Suprapubic skin (tissue), 4 donors: ENCODE data around the gene WHRN. TPM values are rescaled to one million over a fixed set of nuclear protein-coding genes. Genes with fewer than 3 reads are reported as not detected.

Source experiments
- DNase-seq, 2 donors: peaks; one replicate each; pipeline ENCODE4 v3.0.0-alpha.2; 2019; ENCODE audit warnings: low spot score in 2 of 2
- H3K27ac ChIP-seq: fragments of 200-600 bp; sonication (generic); one replicate; pipeline ENCODE4 v1.5.1; 2019
- H3K27me3 ChIP-seq: fragments of 200-600 bp; sonication (generic); one replicate; pipeline ENCODE4 v1.5.1; 2019
- H3K36me3 ChIP-seq: fragments of 200-600 bp; sonication (generic); one replicate; pipeline ENCODE4 v1.5.1; 2019
- H3K4me1 ChIP-seq: fragments of 200-600 bp; sonication (generic); one replicate; pipeline ENCODE4 v1.5.1; 2019
- H3K4me3 ChIP-seq: fragments of 200-600 bp; sonication (generic); one replicate; pipeline ENCODE4 v1.5.1; 2019; ENCODE audit warnings: mild to moderate bottlenecking
- H3K9me3 ChIP-seq: fragments of 200-600 bp; sonication (generic); one replicate; pipeline ENCODE4 v1.5.1; 2019
- EP300 ChIP-seq: sonication (generic); formaldehyde crosslinking; IDR thresholded peaks from one replicate; pipeline ENCODE4 v1.6.1; 2017; ENCODE audit warnings: antibody characterized with exemption
- POLR2A ChIP-seq, 2 donors: fragments of 450-650 bp; IDR thresholded peaks; one replicate each; pipeline ENCODE4 v1.6.1; 2017; ENCODE audit warnings: antibody characterized with exemption in 2 of 2, mild to moderate bottlenecking in 2 of 2, moderate library complexity in 2 of 2
- POLR2AphosphoS5 ChIP-seq, 3 donors: sonication (generic); formaldehyde crosslinking; IDR thresholded peaks; one replicate each; pipeline ENCODE4 v1.6.1; 2017; ENCODE audit warnings: antibody characterized with exemption in 3 of 3
- WGBS: methylation state at CpG from one replicate; pipeline ENCODE4 v1.1.5; 2018; 5-methylcytosine and 5-hydroxymethylcytosine counted together
- total RNA-seq, 4 donors: library from RNA; depleted of rRNA; stranded (reverse); fragments of >200 nt; gene quantifications; one replicate each; pipeline ENCODE4 v1.1.0, GENCODE V29; 2016
- TF ChIP-seq, protein P1 (sequence below), 2 donors: fragments of 200-600 bp in 1 of 2; fragments of 450-650 bp in 1 of 2; sonication (generic) in 1 of 2; IDR thresholded peaks; one replicate each; pipeline ENCODE4 v1.5.1; 2016 to 2019; ENCODE audit warnings: antibody characterized with exemption in 2 of 2, mild to moderate bottlenecking in 1 of 2, moderate library complexity in 1 of 2

The WHRN gene
- total RNA-seq, 4 donors from 2014 or later, result 7.7 to 25.9 (median 14.8) TPM

DNA sequence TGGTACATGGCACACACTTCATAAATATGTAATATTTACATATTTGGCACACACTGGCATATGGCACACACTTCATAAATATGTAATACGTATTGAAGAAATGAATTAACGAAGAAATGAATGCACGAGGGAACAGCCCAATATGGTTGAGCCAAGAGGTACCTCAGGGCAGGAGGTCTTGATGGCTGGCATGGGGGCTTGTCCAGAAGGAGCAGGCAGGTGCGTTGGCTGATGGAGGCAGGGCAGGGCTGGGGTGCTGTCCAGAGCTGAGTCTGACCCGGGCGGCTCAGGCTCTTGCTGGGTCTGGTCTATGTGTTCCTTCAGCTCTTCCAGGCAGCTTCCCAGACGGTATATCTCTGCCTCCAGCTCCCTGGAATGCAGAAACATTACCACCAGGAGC, 143.7 kb downstream of the WHRN start:
- WGBS, result 95% methylated on average over 7 of the region's 7 CpGs
- no peak for TF ChIP-seq POLR2AphosphoS5 (IDR thresholded peaks at IDR 0.05)
- no peak for TF ChIP-seq EP300
- no peak for TF ChIP-seq POLR2A (IDR thresholded peaks at IDR 0.05)
- TF ChIP-seq, protein P1, sequence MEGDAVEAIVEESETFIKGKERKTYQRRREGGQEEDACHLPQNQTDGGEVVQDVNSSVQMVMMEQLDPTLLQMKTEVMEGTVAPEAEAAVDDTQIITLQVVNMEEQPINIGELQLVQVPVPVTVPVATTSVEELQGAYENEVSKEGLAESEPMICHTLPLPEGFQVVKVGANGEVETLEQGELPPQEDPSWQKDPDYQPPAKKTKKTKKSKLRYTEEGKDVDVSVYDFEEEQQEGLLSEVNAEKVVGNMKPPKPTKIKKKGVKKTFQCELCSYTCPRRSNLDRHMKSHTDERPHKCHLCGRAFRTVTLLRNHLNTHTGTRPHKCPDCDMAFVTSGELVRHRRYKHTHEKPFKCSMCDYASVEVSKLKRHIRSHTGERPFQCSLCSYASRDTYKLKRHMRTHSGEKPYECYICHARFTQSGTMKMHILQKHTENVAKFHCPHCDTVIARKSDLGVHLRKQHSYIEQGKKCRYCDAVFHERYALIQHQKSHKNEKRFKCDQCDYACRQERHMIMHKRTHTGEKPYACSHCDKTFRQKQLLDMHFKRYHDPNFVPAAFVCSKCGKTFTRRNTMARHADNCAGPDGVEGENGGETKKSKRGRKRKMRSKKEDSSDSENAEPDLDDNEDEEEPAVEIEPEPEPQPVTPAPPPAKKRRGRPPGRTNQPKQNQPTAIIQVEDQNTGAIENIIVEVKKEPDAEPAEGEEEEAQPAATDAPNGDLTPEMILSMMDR (IDR thresholded peaks at IDR 0.05), result no peak
- H3K27ac ChIP-seq, result no peak overlapping the region
- no peaks in the 10 kb centered on the region for H3K9me3 ChIP-seq
- peaks cover 10% of the 10 kb centered on the region for H3K4me1 ChIP-seq
- no peak for DNase-seq
- peaks cover 75% of the 10 kb centered on the region for H3K36me3 ChIP-seq
- H3K4me3 ChIP-seq, result no peak overlapping the region
- H3K27me3 ChIP-seq, result no peaks in the 10 kb centered on the region

DNA sequence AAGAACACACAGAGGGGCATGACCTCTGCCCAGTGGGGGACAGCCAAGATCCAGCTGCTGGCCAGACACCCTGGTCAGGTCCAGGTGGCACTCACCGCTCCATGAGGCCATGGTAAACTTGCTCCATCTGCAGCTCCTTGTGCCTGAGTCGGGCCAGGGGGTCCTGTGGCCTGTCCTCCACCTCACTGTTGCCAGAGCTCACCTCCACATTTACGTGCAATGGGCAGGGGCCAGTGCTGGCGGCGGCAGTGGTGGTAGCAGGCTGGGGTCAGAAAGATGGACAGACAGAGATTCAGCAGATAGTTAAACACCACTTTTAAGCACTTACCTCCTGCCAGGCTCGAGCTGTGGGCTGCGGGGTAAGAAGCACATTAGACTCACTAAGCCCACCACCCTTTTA, 145.5 kb downstream of the WHRN start:
- peaks cover 91% of the 10 kb centered on the region for H3K36me3 ChIP-seq
- H3K27me3 ChIP-seq, result no peaks in the 10 kb centered on the region
- H3K9me3 ChIP-seq, result no peaks in the 10 kb centered on the region
- no peak for DNase-seq
- H3K4me1 ChIP-seq, result peaks cover 10% of the 10 kb centered on the region
- WGBS, result 95% methylated on average over 7 of the region's 7 CpGs
- TF ChIP-seq POLR2AphosphoS5 (IDR thresholded peaks at IDR 0.05) (no peak), POLR2A (IDR thresholded peaks at IDR 0.05) (no peak), EP300 (no peak)
- TF ChIP-seq, protein P1 (IDR thresholded peaks at IDR 0.05), result no peak
- no peak overlapping the region for H3K4me3 ChIP-seq
- no peak overlapping the region for H3K27ac ChIP-seq

DNA sequence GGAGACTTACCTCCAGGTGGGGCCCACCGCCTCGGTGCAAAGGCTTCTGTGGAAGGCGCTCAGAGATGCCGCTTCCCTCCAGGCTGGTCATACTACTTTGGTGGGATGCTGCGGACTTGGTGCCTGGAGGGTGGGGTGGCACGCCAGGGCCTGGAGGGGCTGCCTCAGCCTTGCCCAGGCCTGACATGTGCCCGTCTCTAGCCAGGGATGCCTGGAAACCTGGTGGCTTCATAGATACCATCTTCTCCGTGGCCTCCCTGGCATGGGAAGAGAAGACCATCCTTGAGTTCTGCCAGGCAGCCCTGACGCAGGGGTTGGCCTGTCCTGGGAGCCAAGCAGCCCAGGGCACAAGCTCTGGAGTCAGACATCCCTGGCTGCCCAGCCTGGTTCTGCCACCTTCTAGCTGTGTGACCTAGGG, 147.4 kb downstream of the WHRN start:
- H3K4me1 ChIP-seq, result no peaks in the 10 kb centered on the region
- TF ChIP-seq POLR2AphosphoS5 (IDR thresholded peaks at IDR 0.05) (no peak), POLR2A (IDR thresholded peaks at IDR 0.05) (no peak), EP300 (no peak)
- TF ChIP-seq, protein P1 (IDR thresholded peaks at IDR 0.05), result no peak
- H3K27ac ChIP-seq, result no peak overlapping the region
- H3K9me3 ChIP-seq, result no peaks in the 10 kb centered on the region
- no peaks in the 10 kb centered on the region for H3K27me3 ChIP-seq
- peaks cover 89% of the 10 kb centered on the region for H3K36me3 ChIP-seq
- no peak for DNase-seq
- WGBS, result 100% methylated on average over 1 of the region's 9 CpGs
- H3K4me3 ChIP-seq, result no peak overlapping the region

DNA sequence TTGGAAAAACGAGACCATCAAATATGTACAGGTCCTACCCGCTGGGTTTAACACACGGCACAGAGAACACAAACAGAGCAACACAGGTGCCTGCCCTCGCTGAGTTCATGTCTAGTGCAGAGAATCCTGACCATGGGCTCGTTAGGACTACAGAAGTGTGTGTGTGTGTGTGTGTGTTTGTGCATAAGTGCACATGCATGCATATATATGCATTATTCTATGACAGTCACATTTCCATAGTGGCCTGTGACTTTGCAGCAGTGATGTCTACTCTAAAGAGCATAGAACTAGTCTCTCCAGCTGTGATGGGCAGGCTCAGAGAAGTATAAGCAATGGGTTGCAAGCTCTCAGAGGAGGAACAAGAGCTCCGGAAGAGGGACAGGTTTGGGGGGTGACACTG, 147.9 kb downstream of the WHRN start:
- Histone ChIP-seq H3K27ac (no peak overlapping the region), H3K27me3 (no peaks in the 10 kb centered on the region), H3K36me3 (peaks cover 84% of the 10 kb centered on the region), H3K9me3 (no peaks in the 10 kb centered on the region), H3K4me3 (no peak overlapping the region), H3K4me1 (no peaks in the 10 kb centered on the region)
- TF ChIP-seq EP300 (no peak), POLR2AphosphoS5 (IDR thresholded peaks at IDR 0.05) (no peak), POLR2A (IDR thresholded peaks at IDR 0.05) (no peak)
- TF ChIP-seq, protein P1 (IDR thresholded peaks at IDR 0.05), result no peak
- WGBS, result 89% methylated on average over 6 of the region's 6 CpGs
- DNase-seq, result no peak

DNA sequence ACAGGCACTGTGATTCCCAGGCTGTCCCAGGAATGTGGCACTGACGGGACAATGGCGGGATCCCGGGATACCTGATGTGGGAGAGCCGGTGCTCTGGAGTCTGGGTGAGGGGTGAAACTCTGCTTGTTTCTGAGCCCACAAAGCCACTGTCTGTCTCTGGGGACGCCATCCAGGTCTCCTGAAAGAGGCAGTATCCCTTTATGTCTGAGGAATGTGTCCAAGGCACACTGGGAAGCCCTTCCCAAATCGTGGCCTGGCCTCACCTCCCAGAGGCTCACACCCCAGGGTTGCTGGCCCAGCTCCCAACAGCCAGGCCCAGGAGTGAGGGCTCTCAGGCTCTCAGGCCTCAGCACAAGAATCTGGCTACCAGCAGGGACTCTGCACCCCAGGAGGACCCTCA, 148.5 kb downstream of the WHRN start:
- no peak for DNase-seq
- Histone ChIP-seq H3K27me3 (no peaks in the 10 kb centered on the region), H3K27ac (no peak overlapping the region), H3K36me3 (peaks cover 78% of the 10 kb centered on the region), H3K9me3 (no peaks in the 10 kb centered on the region), H3K4me3 (no peak overlapping the region), H3K4me1 (peaks cover under 1% of the 10 kb centered on the region)
- TF ChIP-seq EP300 (no peak), POLR2AphosphoS5 (IDR thresholded peaks at IDR 0.05) (no peak), POLR2A (IDR thresholded peaks at IDR 0.05) (no peak)
- TF ChIP-seq, protein P1 (IDR thresholded peaks at IDR 0.05), result no peak
- WGBS, result 83% methylated on average over 6 of the region's 6 CpGs
